ENCODE data around the gene AZIN2.

The AZIN2 gene

DNA sequence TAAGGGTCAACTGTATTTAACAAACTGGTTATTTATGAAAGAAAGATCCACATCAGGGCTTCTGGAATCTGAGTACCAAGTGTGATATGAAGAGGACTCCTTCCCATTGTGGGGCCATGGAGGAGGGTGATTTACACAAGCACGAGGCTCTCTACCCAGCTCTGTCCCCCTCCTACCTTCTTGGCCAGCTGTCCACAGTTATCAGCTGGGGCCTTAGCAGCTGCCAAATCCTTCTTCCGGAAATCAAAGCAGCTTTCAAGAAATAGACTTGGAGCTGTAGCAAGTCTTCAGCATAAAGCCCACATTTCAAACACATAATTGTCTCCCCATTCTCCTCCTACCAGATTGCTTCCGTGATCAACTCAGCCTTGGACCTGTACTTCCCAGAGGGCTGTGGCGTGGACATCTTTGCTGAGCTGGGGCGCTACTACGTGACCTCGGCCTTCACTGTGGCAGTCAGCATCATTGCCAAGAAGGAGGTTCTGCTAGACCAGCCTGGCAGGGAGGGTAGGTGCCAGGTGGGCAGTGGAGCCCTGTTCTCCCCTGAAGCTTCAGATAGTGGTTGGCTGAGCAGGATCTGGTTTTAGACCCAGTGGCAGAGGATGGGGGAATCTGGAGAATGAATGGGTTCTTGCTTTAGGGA, 15.5 kb downstream of the AZIN2 start:
- H3K4me3 ChIP-seq (ENCODE audit: low read length): no peak overlapping the region
- no peaks in the 10 kb centered on the region for H3K27me3 ChIP-seq (ENCODE audit: low read depth, low read length)
- TF ChIP-seq, protein P1, sequence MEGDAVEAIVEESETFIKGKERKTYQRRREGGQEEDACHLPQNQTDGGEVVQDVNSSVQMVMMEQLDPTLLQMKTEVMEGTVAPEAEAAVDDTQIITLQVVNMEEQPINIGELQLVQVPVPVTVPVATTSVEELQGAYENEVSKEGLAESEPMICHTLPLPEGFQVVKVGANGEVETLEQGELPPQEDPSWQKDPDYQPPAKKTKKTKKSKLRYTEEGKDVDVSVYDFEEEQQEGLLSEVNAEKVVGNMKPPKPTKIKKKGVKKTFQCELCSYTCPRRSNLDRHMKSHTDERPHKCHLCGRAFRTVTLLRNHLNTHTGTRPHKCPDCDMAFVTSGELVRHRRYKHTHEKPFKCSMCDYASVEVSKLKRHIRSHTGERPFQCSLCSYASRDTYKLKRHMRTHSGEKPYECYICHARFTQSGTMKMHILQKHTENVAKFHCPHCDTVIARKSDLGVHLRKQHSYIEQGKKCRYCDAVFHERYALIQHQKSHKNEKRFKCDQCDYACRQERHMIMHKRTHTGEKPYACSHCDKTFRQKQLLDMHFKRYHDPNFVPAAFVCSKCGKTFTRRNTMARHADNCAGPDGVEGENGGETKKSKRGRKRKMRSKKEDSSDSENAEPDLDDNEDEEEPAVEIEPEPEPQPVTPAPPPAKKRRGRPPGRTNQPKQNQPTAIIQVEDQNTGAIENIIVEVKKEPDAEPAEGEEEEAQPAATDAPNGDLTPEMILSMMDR (IDR thresholded peaks at IDR 0.05; ENCODE audit: low read depth, low read length): no peak
- H3K9ac ChIP-seq (ENCODE audit: low read length): no peak overlapping the region
- no peak overlapping the region for H3K27ac ChIP-seq (ENCODE audit: low read length)
- no peaks in the 10 kb centered on the region for H3K36me3 ChIP-seq (replicated peaks; ENCODE audit: low read depth, low read length)
- H3K79me2 ChIP-seq (ENCODE audit: low read length): no peaks in the 10 kb centered on the region
- no peaks in the 10 kb centered on the region for H3K9me3 ChIP-seq (ENCODE audit: insufficient read depth, low read length)
- no peaks in the 10 kb centered on the region for H3K4me1 ChIP-seq (ENCODE audit: low read length)
- no peak overlapping the region for H2AFZ ChIP-seq (ENCODE audit: low read depth, low read length)
- no peaks in the 10 kb centered on the region for H4K20me1 ChIP-seq (ENCODE audit: insufficient read depth, low read length)
- H3K4me2 ChIP-seq (ENCODE audit: low read length): no peak overlapping the region

DNA sequence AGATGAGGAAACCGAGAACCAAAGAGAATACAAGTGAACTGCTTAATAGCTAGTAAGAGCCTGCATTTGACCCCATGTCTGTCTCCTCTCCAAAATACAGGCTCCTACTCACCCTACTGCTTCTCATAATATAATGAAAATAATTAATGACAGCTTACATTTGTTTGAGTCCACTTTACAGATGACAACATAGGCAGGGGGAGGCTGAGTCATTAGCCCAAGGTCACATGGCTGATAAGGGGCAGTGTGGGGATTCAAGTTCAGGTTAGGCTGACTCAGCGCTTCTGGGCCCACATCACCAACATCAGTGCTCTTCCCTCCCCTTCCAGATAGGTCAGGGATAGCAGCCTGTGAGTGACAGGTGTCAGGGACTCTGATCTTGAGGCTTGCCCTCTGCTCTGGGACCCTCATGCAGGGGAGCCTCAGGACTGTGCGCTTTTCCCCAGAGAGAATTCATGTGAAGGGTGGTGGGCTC, 16.2 kb downstream of the AZIN2 start:
- Histone ChIP-seq H2AFZ (ENCODE audit: low read depth, low read length) (no peak overlapping the region), H3K27ac (ENCODE audit: low read length) (no peak overlapping the region), H3K4me3 (ENCODE audit: low read length) (no peak overlapping the region), H3K9ac (ENCODE audit: low read length) (no peak overlapping the region), H3K9me3 (ENCODE audit: insufficient read depth, low read length) (no peaks in the 10 kb centered on the region), H4K20me1 (ENCODE audit: insufficient read depth, low read length) (no peaks in the 10 kb centered on the region), H3K79me2 (ENCODE audit: low read length) (no peaks in the 10 kb centered on the region), H3K4me2 (ENCODE audit: low read length) (no peak overlapping the region), H3K4me1 (ENCODE audit: low read length) (no peaks in the 10 kb centered on the region), H3K27me3 (ENCODE audit: low read depth, low read length) (no peaks in the 10 kb centered on the region), H3K36me3 (replicated peaks; ENCODE audit: low read depth, low read length) (no peaks in the 10 kb centered on the region)
- TF ChIP-seq EZH2phosphoT487 (IDR thresholded peaks at IDR 0.05; ENCODE audit: low read depth): no peak
- TF ChIP-seq, protein P1 (IDR thresholded peaks at IDR 0.05; ENCODE audit: low read depth, low read length): no peak

DNA sequence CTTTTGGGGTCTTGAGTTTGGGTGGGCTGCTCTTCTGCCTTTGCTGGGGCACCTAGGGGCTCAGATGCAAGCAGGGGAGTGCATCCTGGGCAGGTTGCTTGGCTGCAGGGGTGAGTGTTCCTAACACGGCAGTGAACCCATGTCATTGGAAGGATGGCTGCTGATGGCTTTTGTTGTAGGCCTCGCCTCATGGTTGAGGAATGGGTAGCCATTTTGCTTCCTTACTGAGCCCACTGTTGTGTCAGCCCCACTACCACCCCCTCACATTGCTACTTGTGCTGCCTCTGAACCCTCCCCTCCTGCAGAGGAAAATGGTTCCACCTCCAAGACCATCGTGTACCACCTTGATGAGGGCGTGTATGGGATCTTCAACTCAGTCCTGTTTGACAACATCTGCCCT, 16.8 kb downstream of the AZIN2 start:
- no peak for TF ChIP-seq EZH2phosphoT487 (IDR thresholded peaks at IDR 0.05; ENCODE audit: low read depth)
- TF ChIP-seq, protein P1 (IDR thresholded peaks at IDR 0.05; ENCODE audit: low read depth, low read length): no peak
- H3K9me3 ChIP-seq (ENCODE audit: insufficient read depth, low read length): no peaks in the 10 kb centered on the region
- H4K20me1 ChIP-seq (ENCODE audit: insufficient read depth, low read length): no peaks in the 10 kb centered on the region
- no peaks in the 10 kb centered on the region for H3K36me3 ChIP-seq (replicated peaks; ENCODE audit: low read depth, low read length)
- no peaks in the 10 kb centered on the region for H3K79me2 ChIP-seq (ENCODE audit: low read length)
- H3K4me2 ChIP-seq (ENCODE audit: low read length): no peak overlapping the region
- no peaks in the 10 kb centered on the region for H3K4me1 ChIP-seq (ENCODE audit: low read length)
- H2AFZ ChIP-seq (ENCODE audit: low read depth, low read length): no peak overlapping the region
- H3K27ac ChIP-seq (ENCODE audit: low read length): no peak overlapping the region
- no peak overlapping the region for H3K9ac ChIP-seq (ENCODE audit: low read length)
- H3K4me3 ChIP-seq (ENCODE audit: low read length): no peak overlapping the region
- H3K27me3 ChIP-seq (ENCODE audit: low read depth, low read length): no peaks in the 10 kb centered on the region

DNA sequence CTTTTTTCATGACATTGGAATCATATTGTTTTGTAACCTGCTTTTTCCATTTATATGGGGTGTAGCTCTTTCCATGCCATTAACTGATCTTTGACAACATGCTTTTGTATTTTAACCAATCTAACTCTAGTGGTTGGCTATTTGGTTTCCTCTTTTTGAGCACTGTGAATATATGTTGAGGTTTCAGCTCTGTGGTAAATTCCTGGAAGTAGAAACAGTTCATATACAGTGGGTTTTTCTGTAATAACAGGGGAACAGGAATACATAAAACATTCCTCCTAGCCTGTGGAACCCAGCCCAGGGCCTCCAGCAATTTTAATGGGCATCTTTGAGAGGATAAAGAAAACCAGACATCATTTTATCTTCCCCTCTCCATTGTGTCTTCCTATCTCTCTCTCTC, 17.4 kb downstream of the AZIN2 start:
- Histone ChIP-seq H3K27ac (ENCODE audit: low read length) (no peak overlapping the region), H3K4me1 (ENCODE audit: low read length) (no peaks in the 10 kb centered on the region), H3K36me3 (replicated peaks; ENCODE audit: low read depth, low read length) (no peaks in the 10 kb centered on the region), H2AFZ (ENCODE audit: low read depth, low read length) (no peak overlapping the region), H3K4me3 (ENCODE audit: low read length) (no peak overlapping the region), H3K4me2 (ENCODE audit: low read length) (no peak overlapping the region), H3K27me3 (ENCODE audit: low read depth, low read length) (no peaks in the 10 kb centered on the region), H3K9ac (ENCODE audit: low read length) (no peak overlapping the region), H3K79me2 (ENCODE audit: low read length) (no peaks in the 10 kb centered on the region), H4K20me1 (ENCODE audit: insufficient read depth, low read length) (no peaks in the 10 kb centered on the region), H3K9me3 (ENCODE audit: insufficient read depth, low read length) (no peaks in the 10 kb centered on the region)
- TF ChIP-seq, protein P1 (IDR thresholded peaks at IDR 0.05; ENCODE audit: low read depth, low read length): no peak
